RWPE2 (cell line): ENCODE results near the gene ITPA.
A peak's percentile ranks its signal among the peaks of the same experiment; 100 is the strongest.

Source experiments
- ATAC-seq: fragments of 200-7000 bp; cut with Tn5 transposase; 3 replicates; pipeline ENCODE4 v1.9.1; 2021; ENCODE audit warnings: low read depth
- DNase-seq: peaks from one replicate; pipeline ENCODE4 v3.0.0-alpha.2; 2020; ENCODE audit warnings: low spot score
- H3K27ac ChIP-seq: fragments of 450-650 bp; 2 replicates; pipeline ENCODE4 v1.5.1; 2017; ENCODE audit warnings: mild to moderate bottlenecking; ENCODE audit not compliant: poor library complexity, severe bottlenecking
- H3K27me3 ChIP-seq: fragments of 250-450 bp; sonication (Bioruptor Pico); 2 replicates; pipeline ENCODE4 v1.5.1; 2021; ENCODE audit warnings: mild to moderate bottlenecking, moderate library complexity; ENCODE audit not compliant: insufficient read depth, poor library complexity, severe bottlenecking
- H3K36me3 ChIP-seq: fragments of 250-450 bp; sonication (Bioruptor Pico); 2 replicates; pipeline ENCODE4 v1.5.1; 2020; ENCODE audit warnings: low read depth, mild to moderate bottlenecking, moderate library complexity
- H3K4me1 ChIP-seq: fragments of 250-450 bp; sonication (Bioruptor Pico); 2 replicates; pipeline ENCODE4 v1.5.1; 2021; ENCODE audit warnings: mild to moderate bottlenecking, moderate library complexity; ENCODE audit not compliant: insufficient read depth, poor library complexity, severe bottlenecking
- H3K4me3 ChIP-seq: fragments of 250-450 bp; sonication (Bioruptor Pico); 2 replicates; pipeline ENCODE4 v1.5.1; 2021; ENCODE audit warnings: mild to moderate bottlenecking, moderate library complexity; ENCODE audit not compliant: severe bottlenecking
- H3K9me3 ChIP-seq: fragments of 250-450 bp; sonication (Bioruptor Pico); 2 replicates; pipeline ENCODE4 v1.5.1; 2021; ENCODE audit warnings: mild to moderate bottlenecking, moderate library complexity; ENCODE audit not compliant: severe bottlenecking
- CTCF ChIP-seq: fragments of 450-650 bp; IDR thresholded peaks from one replicate; pipeline ENCODE4 v1.5.1; 2017; ENCODE audit warnings: mild to moderate bottlenecking, moderate library complexity; ENCODE audit not compliant: poor library complexity, severe bottlenecking

Gene ITPA

DNA sequence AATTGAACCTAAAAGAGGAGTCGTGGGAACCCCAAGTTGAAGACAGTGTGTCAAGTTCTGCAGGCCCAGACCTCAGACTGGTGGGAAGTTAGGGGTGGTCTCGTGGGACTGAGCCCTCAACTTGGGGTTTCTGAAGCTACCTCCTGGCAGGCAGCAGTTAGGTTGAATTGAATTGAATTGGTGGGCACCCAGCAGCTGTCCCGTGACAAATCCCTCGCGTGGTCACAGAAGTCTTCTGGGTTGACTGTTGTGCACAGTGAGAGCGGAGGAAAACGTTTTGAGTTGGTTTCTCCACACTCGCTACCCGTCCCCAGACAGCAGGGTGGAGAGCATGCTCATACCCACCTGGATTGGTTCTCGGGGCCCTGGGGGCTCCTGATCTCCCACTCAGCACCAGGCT is 16.8 kb downstream of the ITPA start:
- TF ChIP-seq CTCF: no peak

DNA sequence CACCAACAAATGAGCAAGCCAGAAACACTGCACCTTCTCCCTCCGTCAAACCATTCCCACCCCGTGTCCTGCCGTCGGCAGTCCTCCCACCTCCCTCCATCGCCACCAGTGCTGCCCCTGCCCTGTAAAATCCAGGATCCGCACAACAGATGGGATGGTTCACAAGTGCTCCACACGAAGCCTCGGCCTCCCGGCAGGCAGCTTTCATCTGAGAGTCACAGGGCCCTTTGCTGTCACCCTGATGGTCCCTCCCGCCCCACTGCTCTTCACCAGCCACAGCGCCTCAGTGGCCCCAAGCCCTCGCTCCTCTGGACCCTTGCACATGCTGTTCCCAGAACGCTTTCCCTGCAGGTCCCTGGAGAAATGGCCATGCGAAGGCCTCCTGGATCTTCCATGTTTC is 17.6 kb downstream of the ITPA start:
- Histone ChIP-seq H3K27ac (peak overlapping the region; percentile 30), H3K4me3 (no peak overlapping the region), H3K36me3 (peaks cover 4% of the 10 kb centered on the region), H3K4me1 (peaks cover 15% of the 10 kb centered on the region), H3K9me3 (no peaks in the 10 kb centered on the region), H3K27me3 (no peaks in the 10 kb centered on the region)
- ATAC-seq: no peak
- DNase-seq: peak; percentile 54
- TF ChIP-seq CTCF: no peak

More for the DNA sequence above, 16.8 kb downstream of the ITPA start:
- ATAC-seq: no peak
- Histone ChIP-seq H3K4me1 (peaks cover 20% of the 10 kb centered on the region), H3K27ac (peak overlapping the region; percentile 9), H3K4me3 (no peak overlapping the region), H3K9me3 (no peaks in the 10 kb centered on the region), H3K27me3 (no peaks in the 10 kb centered on the region), H3K36me3 (peaks cover 9% of the 10 kb centered on the region)
- no peak for DNase-seq

DNA sequence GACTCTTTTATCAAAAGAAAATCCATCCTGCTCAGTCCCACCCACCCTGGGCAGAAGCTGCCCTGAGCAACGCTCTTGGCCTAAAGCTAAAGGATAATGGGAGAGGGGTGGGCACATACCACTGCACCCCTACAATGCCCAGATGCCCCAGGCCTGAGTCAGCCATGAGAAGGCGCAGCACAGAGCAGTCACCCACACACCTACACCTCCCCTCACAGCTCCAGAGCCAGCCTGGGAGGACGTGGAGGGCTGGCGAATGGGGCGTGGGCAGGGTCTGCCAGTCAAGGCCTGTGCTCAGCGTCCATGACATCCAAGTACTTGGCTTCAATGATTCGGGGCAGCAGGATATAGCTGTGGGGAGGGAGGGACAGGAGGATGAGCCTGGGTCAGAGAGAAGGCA is 18.2 kb downstream of the ITPA start:
- TF ChIP-seq CTCF: no peak
- Histone ChIP-seq H3K36me3 (peaks cover 4% of the 10 kb centered on the region; the same call in 1 of the 2 replicates), H3K27me3 (no peaks in the 10 kb centered on the region), H3K27ac (peak overlapping the region; percentile 30), H3K4me3 (no peak overlapping the region), H3K9me3 (no peaks in the 10 kb centered on the region), H3K4me1 (peaks cover 8% of the 10 kb centered on the region)
- peak; percentile 74 for DNase-seq
- ATAC-seq: peak; percentile 74

- no peaks in the 10 kb centered on the region for H3K27me3 ChIP-seq
- H3K4me1 ChIP-seq: peaks cover 7% of the 10 kb centered on the region
- DNase-seq (no peak), ATAC-seq (no peak)
- no peak overlapping the region for H3K27ac ChIP-seq
- TF ChIP-seq CTCF: no peak
- peaks cover 4% of the 10 kb centered on the region; the same call in 1 of the 2 replicates for H3K36me3 ChIP-seq
- H3K9me3 ChIP-seq: no peaks in the 10 kb centered on the region
- no peak overlapping the region for H3K4me3 ChIP-seq
Observed at GRCh38 chr20:3227936-3228749, 18.8 kb downstream of the ITPA start.

GRCh38 chr20:3228750-3229032 is 19.4 kb downstream of the ITPA start:
- H3K4me3 ChIP-seq: no peak overlapping the region
- no peak overlapping the region for H3K27ac ChIP-seq
- no peak for TF ChIP-seq CTCF
- DNase-seq (peak; percentile 54), ATAC-seq (no peak)
- H3K27me3 ChIP-seq: no peaks in the 10 kb centered on the region
- H3K36me3 ChIP-seq: peaks cover 4% of the 10 kb centered on the region; the same call in 1 of the 2 replicates
- H3K9me3 ChIP-seq: no peaks in the 10 kb centered on the region
- H3K4me1 ChIP-seq: peaks cover 7% of the 10 kb centered on the region
